ENCODE data around the gene CD47.

The CD47 gene

GRCh38 chr3:107994956-107995715 lies 95.7 kb downstream of the CD47 start:
- no peak for DNase-seq (ENCODE audit: low spot score)
- H3K4me1 Mint-ChIP-seq (ENCODE audit: low read depth): no peaks in the 10 kb centered on the region
- no peaks in the 10 kb centered on the region for H3K36me3 Mint-ChIP-seq (ENCODE audit: low read depth)
- H3K9me3 Mint-ChIP-seq: no peaks in the 10 kb centered on the region
- no peak overlapping the region for H3K4me3 Mint-ChIP-seq
- peaks cover 13% of the 10 kb centered on the region for H3K27me3 Mint-ChIP-seq (ENCODE audit: low read depth)
- no peak overlapping the region for H3K27ac Mint-ChIP-seq

- Mint-ChIP-seq H3K4me1 (ENCODE audit: low read depth) (no peaks in the 10 kb centered on the region), H3K4me3 (no peak overlapping the region), H3K27me3 (ENCODE audit: low read depth) (peaks cover 13% of the 10 kb centered on the region), H3K36me3 (ENCODE audit: low read depth) (no peaks in the 10 kb centered on the region), H3K9me3 (no peaks in the 10 kb centered on the region), H3K27ac (no peak overlapping the region)
- DNase-seq (ENCODE audit: low spot score): no peak
Measured at GRCh38 chr3:107994181-107994580, 96.7 kb downstream of the CD47 start.

GRCh38 chr3:107993771-107994170 lies 97.1 kb downstream of the CD47 start:
- Mint-ChIP-seq H3K4me3 (no peak overlapping the region), H3K36me3 (ENCODE audit: low read depth) (no peaks in the 10 kb centered on the region), H3K27me3 (ENCODE audit: low read depth) (peaks cover 13% of the 10 kb centered on the region), H3K4me1 (ENCODE audit: low read depth) (peaks cover 3% of the 10 kb centered on the region), H3K27ac (no peak overlapping the region), H3K9me3 (no peaks in the 10 kb centered on the region)
- no peak for DNase-seq (ENCODE audit: low spot score)
